Activated T-cell treated with anti-CD3 and anti-CD28 coated beads for 48 hours (primary cell): ENCODE measurements around the gene HIGD1B.

ENCODE experiments used
- DNase-seq: peaks from one replicate; pipeline ENCODE4 v3.0.0-alpha.2; 2020; ENCODE audit warnings: low read depth

HIGD1B gene

DNA sequence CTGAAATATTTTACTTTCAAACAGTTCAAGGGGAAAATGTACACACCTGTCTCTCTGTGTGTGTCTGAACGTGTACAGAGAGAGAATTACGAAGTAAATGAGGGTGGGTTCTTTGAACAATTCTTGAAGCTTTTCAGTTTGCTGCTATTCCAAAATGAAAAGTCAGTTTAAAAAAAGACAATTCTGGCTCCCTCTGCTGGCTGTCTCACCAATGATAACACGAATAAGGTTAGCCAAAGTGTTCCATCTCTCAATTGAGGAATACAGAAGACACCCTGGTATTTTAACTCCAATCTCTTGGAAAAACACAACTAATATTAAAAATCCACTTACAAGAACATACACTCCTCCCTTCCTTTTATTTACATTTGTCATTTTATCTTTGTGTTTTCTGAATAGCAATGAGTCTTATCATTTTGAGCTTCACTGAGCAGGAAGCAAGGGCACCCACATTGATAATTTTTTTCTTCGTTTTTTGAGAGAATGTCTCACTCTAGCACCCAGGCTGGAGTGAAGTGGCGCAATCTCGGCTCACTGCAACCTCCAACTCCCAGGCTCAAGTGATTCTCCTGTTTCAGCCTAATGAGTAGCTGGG lies 31.0 kb downstream of the HIGD1B start:
- DNase-seq = no peak

DNA sequence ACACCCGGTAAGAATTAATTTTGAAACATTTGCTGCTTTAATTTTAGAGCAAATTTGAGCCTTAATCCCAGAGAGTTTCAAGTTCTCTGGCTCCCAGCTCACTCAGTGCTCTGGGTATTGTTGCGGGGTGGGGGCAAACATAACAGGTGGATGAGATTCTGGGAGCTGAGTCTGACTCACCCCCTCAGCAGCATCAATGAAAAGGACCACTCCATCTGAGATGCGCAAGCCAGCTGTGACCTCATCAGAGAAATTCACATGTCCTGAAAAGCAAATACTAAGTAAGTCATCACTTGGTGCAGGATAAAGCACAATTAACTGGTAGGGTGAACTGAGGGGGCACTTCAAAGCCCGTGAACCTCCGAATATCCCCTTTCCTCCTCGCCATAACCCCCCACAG lies 31.7 kb downstream of the HIGD1B start:
- DNase-seq = no peak

DNA sequence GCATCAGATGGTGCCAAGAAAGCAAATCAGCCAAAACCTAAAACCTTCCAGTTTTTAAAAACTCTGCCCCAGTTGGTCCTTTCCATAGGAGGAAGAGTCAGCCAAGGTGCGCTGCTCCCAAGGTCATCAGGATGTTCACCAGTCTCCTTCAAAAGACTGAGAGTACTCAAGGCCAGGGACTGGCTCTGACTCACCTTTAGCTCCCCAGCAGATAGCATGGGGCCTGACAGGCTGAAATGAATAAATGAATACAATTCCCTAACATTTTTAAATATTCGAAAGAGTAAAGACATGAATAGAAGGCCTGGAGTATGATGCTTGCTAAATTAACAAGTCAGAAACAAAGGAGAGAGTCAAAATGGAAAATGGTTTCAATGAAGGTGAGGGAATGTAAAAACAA lies 32.4 kb downstream of the HIGD1B start:
- no peak for DNase-seq

DNA sequence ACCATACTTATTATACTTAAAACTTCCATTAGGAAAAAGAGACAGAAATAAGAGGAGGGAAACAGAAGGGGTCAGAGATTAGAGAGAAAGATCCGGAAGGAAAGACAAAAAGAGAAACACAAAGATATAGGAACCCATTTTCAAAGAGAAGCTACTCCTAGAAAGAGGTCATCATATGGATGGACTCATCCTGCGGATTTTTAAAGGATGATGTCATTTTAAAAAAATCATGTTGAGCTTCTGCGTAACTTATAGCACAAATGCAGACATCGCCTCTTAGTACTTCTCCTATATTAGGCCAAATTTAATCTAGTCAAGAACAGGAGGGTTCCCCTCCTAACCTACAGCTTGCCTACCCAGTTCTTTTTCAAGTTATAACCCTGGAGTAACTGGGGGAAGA lies 33.5 kb downstream of the HIGD1B start:
- no peak for DNase-seq

DNA sequence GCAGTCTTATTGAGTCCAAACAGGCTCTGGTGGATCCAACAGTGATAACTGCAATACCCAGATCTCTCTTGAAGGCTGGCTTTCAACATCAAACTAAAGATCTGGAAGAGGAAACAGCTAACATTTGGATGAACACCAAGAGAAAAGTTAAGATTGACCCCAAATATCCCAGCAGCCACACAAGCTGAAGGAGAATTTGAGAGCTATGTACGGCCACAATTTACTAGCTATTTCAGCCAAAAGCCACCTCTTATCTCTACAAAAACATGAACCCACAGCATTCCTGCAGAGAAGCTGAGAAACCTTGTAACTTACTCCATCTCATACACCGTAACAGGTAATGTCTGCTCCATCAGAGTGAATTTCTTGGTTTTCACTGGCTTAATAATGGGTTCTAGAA lies 37.3 kb downstream of the HIGD1B start:
- DNase-seq = no peak

GRCh38 chr17:44887016-44887415 lies 39.3 kb downstream of the HIGD1B start:
- no peak for DNase-seq

DNA sequence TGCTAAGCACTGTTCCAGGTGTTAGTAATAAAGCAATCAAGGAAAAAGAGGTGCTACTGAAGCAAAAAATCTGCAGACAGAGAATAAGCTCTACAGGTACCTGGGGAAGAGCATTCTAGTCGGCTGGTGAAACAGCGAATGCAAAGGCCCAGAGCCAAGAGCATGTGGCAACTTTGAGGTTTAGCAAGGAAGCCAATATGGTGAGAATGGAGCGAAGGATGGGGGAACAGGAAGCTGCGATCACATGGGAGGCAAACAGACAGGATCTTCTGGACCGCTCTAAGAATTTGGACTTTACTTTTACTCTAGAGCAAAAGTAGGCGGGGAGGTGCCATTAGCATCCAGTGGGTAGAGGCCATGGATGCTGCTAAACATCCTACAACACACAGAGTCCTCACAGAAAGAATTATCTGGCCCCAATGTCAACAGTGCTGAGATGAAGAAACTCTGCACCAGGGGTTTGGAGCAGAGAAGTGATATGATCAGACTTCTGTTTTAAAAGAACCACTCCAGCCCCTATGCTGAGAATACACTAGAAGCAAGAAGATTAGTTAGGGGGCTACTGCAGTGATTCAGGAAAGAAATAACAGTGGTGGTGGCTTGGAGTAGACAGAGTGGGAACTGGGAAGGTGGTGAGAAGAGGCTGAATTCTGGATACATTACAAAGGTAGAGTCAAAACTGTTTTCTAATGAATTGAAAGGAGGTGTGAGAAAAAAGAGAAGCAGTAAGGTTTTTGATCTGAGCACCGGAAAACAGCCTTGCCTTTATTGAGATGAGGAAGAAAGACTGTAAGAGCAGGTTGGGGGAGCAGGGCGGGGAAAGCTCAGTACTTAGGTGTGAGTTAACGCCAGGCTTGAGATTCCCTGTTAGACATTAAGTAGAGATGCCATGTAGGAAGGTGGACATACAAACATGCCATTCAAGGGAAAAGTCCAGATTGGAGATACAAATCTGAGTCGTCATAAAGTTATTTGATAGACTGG lies 40.6 kb downstream of the HIGD1B start:
- no peak for DNase-seq

DNA sequence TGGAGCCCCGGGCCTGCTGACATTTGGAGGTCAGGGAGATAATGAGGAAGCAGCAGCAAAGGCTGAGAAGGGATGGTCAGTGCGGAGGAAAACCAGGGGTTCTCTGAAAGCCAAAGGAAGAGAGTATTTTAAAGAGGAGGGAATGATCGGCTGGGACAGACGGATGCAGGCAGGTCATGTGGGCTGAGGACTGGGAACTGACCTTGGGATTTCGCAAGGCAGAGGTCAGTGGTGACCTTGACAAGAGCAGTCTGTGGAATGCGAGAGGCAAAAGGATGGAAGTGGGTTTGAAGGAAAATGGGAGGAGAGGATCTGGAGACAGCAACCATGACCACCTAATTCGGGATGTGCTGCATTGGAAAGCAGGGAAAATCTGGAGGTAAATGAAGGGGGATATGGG lies 41.3 kb downstream of the HIGD1B start:
- no peak for DNase-seq

GRCh38 chr17:44892250-44892649 lies 44.6 kb downstream of the HIGD1B start:
- no peak for DNase-seq

GRCh38 chr17:44894642-44895041 lies 47.0 kb downstream of the HIGD1B start:
- DNase-seq = no peak

GRCh38 chr17:44898768-44899073 lies 51.0 kb downstream of the HIGD1B start:
- DNase-seq = no peak

- peak; percentile 90 for DNase-seq
Observed at GRCh38 chr17:44899074-44899782, 51.5 kb downstream of the HIGD1B start, which contains the start of gene EFTUD2. Gene EFTUD2, minus strand, starts transcription at chr17:44899445. Its CDS starts 4,924 bp downstream, at chr17:44894521.
